Neural cell (in vitro differentiated cells): ENCODE data around the gene BCAT1. TPM values are rescaled to one million over a fixed set of nuclear protein-coding genes. Genes with fewer than 3 reads are reported as not detected.

Experiments
- H2AFZ ChIP-seq: fragments of 200-600, 300-800 bp; sonication (generic), shearing (Covaris generic); 2 replicates; pipeline ENCODE4 v1.6.0; 2014; ENCODE audit warnings: low read depth, mild to moderate bottlenecking, antibody characterized with exemption, low read length, moderate library complexity
- H3F3A ChIP-seq: fragments of 200-600 bp; shearing (Covaris generic); 2 replicates; pipeline ENCODE4 v1.6.1; 2016; ENCODE audit warnings: mild to moderate bottlenecking, moderate library complexity, mixed read lengths, antibody characterized with exemption, low read length; ENCODE audit not compliant: insufficient read depth, poor library complexity, severe bottlenecking
- H3K27ac ChIP-seq: fragments of 200-600, 300-800 bp; sonication (generic), shearing (Covaris generic); 2 replicates; pipeline ENCODE4 v1.5.1; 2014; ENCODE audit warnings: mild to moderate bottlenecking, low read length, moderate library complexity
- H3K27me3 ChIP-seq: fragments of 300-800, 200-600 bp; sonication (generic), shearing (Covaris generic); 2 replicates; pipeline ENCODE4 v1.6.0; 2014; ENCODE audit warnings: mild to moderate bottlenecking, low read depth, low read length, moderate library complexity; ENCODE audit not compliant: insufficient read depth
- H3K36me3 ChIP-seq: fragments of 300-800, 200-600 bp; sonication (generic), shearing (Covaris generic); 2 replicates; pipeline ENCODE4 v1.5.1; 2014; ENCODE audit warnings: mild to moderate bottlenecking, antibody characterized with exemption, low read length, moderate library complexity; ENCODE audit not compliant: insufficient read depth
- H3K4me2 ChIP-seq: fragments of 300-800, 200-600 bp; sonication (generic), shearing (Covaris generic); 2 replicates; pipeline ENCODE4 v1.6.0; 2014; ENCODE audit warnings: mild to moderate bottlenecking, low read length
- H3K4me3 ChIP-seq: fragments of 300-800, 200-600 bp; sonication (generic), shearing (Covaris generic); 2 replicates; pipeline ENCODE4 v1.5.1; 2014; ENCODE audit warnings: mild to moderate bottlenecking, low read length, moderate library complexity
- H3K79me2 ChIP-seq: fragments of 200-600 bp; shearing (Covaris generic); replicated peaks from 2 replicates; pipeline ENCODE4 v1.6.0; 2014; ENCODE audit warnings: mild to moderate bottlenecking, low read length, moderate library complexity; ENCODE audit not compliant: insufficient read depth
- H3K9ac ChIP-seq: fragments of 300-800, 200-600 bp; sonication (generic), shearing (Covaris generic); 2 replicates; pipeline ENCODE4 v1.6.1; 2016; ENCODE audit warnings: mild to moderate bottlenecking, low read length, mixed read lengths
- H3K9me2 ChIP-seq: fragments of 200-600 bp; shearing (Covaris generic); 2 replicates; pipeline ENCODE4 v1.6.1; 2016; ENCODE audit warnings: mild to moderate bottlenecking, low read length, mixed read lengths; ENCODE audit not compliant: insufficient read depth
- H3K9me3 ChIP-seq: fragments of 200-600, 300-800 bp; sonication (generic), shearing (Covaris generic); 2 replicates; pipeline ENCODE4 v1.6.1; 2016; ENCODE audit warnings: mild to moderate bottlenecking, mixed run types, low read length, moderate library complexity, mixed read lengths
- H4K20me1 ChIP-seq: fragments of 200-600 bp; shearing (Covaris generic); 2 replicates; pipeline ENCODE4 v1.6.1; 2016; ENCODE audit warnings: mild to moderate bottlenecking, mixed run types; ENCODE audit not compliant: insufficient read depth
- EP300 ChIP-seq: fragments of 450-650 bp; conservative IDR thresholded peaks from 2 replicates; pipeline ENCODE4 v1.6.1; 2014; ENCODE audit warnings: antibody characterized with exemption, mild to moderate bottlenecking, moderate library complexity; ENCODE audit not compliant: poor library complexity, severe bottlenecking
- EZH2 ChIP-seq: fragments of 200-600, 300-800 bp; shearing (Covaris generic), sonication (generic); IDR thresholded peaks from 2 replicates; pipeline ENCODE4 v1.6.1; 2014; ENCODE audit warnings: antibody characterized with exemption, low read length, borderline replicate concordance, mild to moderate bottlenecking; ENCODE audit not compliant: insufficient read depth, poor library complexity, severe bottlenecking
- MXI1 ChIP-seq: fragments of 450-650 bp; conservative IDR thresholded peaks from 2 replicates; pipeline ENCODE4 v1.6.1; 2014; ENCODE audit warnings: antibody characterized with exemption, mild to moderate bottlenecking; ENCODE audit not compliant: poor library complexity, severe bottlenecking
- POLR2AphosphoS5 ChIP-seq: IDR thresholded peaks from 2 replicates; pipeline ENCODE4 v1.6.1; 2012
- RAD21 ChIP-seq: fragments of 450-650 bp; conservative IDR thresholded peaks from 2 replicates; pipeline ENCODE4 v1.6.1; 2014; ENCODE audit warnings: antibody characterized with exemption, mild to moderate bottlenecking, moderate library complexity
- SMC3 ChIP-seq: fragments of 450-650 bp; conservative IDR thresholded peaks from 2 replicates; pipeline ENCODE4 v1.6.1; 2014; ENCODE audit warnings: antibody characterized with exemption, mild to moderate bottlenecking, moderate library complexity; ENCODE audit not compliant: poor library complexity
- TAF1 ChIP-seq: IDR thresholded peaks from 2 replicates; pipeline ENCODE4 v1.6.1; 2012; ENCODE audit warnings: low read depth
- polyA plus RNA-seq: library from polyadenylated mRNA; depleted of rRNA; stranded (reverse); fragments of >200 nt; gene quantifications from 2 replicates; pipeline ENCODE4 v1.2.3, GENCODE V29; 2014
- TF ChIP-seq, protein P1 (sequence below): IDR thresholded peaks from 2 replicates; pipeline ENCODE4 v1.6.1; 2012; ENCODE audit warnings: borderline replicate concordance
- TF ChIP-seq, protein P2 (sequence below): fragments of 450-650 bp; IDR thresholded peaks from 2 replicates; pipeline ENCODE4 v1.5.1; 2014; ENCODE audit warnings: antibody characterized with exemption, mild to moderate bottlenecking, moderate library complexity; ENCODE audit not compliant: poor library complexity, severe bottlenecking

BCAT1 gene
- polyA plus RNA-seq, 1 donor from 2014 or later: 31.3 TPM

DNA sequence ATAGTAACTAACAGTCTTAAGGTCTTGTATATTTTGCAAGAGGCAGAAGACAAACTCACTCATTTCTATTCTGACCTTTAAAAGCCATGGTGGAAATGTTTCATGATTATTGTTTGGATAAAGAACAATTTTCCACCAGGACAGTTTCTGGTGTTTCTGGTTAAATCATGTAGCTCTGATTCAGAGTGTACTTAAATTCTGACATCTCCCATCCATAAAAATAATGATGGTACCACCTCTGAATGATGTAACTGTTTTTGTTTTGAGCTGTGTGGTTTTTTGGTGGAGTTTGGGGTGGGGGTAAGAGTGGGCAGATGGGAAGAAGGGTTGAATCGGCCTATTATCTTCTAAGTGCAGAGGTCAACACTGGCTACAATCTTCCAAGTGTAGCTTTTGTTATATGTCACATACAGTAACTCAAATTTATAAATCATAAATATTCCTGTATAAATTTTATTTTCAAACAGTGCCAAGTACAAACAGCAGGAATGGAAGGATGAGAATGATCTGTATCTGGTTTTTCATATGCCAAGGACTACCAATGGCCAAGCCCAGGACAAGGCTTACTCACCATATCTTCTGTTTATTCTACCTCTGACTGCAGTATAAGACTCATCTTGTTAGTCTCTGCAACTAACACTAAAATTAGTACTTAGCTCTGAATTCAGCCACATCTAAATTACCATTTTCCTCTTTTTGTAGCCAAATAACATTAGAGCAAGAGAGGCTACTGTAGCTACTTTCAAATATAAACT, 108.7 kb downstream of the BCAT1 start:
- no peaks in the 10 kb centered on the region for H3K9me2 ChIP-seq
- H3K27me3 ChIP-seq: no peaks in the 10 kb centered on the region
- no peaks in the 10 kb centered on the region for H3K79me2 ChIP-seq
- no peak overlapping the region for H3K9ac ChIP-seq
- H3K36me3 ChIP-seq: no peaks in the 10 kb centered on the region
- no peak overlapping the region for H3K4me2 ChIP-seq
- TF ChIP-seq RAD21 (no peak), EP300 (no peak), EZH2 (no peak), MXI1 (no peak)
- TF ChIP-seq, protein P1, sequence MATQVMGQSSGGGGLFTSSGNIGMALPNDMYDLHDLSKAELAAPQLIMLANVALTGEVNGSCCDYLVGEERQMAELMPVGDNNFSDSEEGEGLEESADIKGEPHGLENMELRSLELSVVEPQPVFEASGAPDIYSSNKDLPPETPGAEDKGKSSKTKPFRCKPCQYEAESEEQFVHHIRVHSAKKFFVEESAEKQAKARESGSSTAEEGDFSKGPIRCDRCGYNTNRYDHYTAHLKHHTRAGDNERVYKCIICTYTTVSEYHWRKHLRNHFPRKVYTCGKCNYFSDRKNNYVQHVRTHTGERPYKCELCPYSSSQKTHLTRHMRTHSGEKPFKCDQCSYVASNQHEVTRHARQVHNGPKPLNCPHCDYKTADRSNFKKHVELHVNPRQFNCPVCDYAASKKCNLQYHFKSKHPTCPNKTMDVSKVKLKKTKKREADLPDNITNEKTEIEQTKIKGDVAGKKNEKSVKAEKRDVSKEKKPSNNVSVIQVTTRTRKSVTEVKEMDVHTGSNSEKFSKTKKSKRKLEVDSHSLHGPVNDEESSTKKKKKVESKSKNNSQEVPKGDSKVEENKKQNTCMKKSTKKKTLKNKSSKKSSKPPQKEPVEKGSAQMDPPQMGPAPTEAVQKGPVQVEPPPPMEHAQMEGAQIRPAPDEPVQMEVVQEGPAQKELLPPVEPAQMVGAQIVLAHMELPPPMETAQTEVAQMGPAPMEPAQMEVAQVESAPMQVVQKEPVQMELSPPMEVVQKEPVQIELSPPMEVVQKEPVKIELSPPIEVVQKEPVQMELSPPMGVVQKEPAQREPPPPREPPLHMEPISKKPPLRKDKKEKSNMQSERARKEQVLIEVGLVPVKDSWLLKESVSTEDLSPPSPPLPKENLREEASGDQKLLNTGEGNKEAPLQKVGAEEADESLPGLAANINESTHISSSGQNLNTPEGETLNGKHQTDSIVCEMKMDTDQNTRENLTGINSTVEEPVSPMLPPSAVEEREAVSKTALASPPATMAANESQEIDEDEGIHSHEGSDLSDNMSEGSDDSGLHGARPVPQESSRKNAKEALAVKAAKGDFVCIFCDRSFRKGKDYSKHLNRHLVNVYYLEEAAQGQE: no peak
- H2AFZ ChIP-seq: no peak overlapping the region
- no peaks in the 10 kb centered on the region for H3K9me3 ChIP-seq
- H3K4me3 ChIP-seq: no peak overlapping the region
- H3F3A ChIP-seq: no peaks in the 10 kb centered on the region
- no peak overlapping the region for H3K27ac ChIP-seq
- no peaks in the 10 kb centered on the region for H4K20me1 ChIP-seq

DNA sequence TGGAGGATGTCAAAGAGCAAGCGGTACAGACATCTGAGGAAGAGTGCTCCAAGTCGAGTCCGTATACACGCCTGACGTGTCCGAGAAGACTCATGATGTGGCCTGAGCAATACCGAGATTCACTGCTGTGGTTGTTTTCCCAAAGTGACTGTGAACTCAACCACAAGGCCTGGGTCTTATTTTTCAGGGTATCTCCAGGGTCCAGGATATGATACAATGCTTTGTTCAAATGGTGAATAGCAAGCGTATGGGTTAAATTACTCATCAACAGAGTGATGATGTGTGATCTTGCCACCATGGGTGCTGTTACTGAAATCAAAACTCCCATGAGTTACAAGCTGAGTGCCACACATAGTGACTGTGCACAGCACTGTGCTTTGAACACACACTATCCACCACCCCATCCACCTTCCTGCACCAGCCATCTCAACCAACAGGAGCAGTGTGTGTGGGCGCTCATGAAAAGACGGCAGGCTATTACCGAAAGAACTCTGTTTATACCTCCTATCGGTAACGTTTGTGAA, 109.6 kb downstream of the BCAT1 start:
- no peak for TF ChIP-seq EP300
- no peak for TF ChIP-seq RAD21
- TF ChIP-seq POLR2AphosphoS5: no peak
- TF ChIP-seq EZH2: no peak
- no peak for TF ChIP-seq TAF1
- TF ChIP-seq MXI1: no peak
- no peak for TF ChIP-seq SMC3
- TF ChIP-seq, protein P1: no peak
- TF ChIP-seq, protein P2, sequence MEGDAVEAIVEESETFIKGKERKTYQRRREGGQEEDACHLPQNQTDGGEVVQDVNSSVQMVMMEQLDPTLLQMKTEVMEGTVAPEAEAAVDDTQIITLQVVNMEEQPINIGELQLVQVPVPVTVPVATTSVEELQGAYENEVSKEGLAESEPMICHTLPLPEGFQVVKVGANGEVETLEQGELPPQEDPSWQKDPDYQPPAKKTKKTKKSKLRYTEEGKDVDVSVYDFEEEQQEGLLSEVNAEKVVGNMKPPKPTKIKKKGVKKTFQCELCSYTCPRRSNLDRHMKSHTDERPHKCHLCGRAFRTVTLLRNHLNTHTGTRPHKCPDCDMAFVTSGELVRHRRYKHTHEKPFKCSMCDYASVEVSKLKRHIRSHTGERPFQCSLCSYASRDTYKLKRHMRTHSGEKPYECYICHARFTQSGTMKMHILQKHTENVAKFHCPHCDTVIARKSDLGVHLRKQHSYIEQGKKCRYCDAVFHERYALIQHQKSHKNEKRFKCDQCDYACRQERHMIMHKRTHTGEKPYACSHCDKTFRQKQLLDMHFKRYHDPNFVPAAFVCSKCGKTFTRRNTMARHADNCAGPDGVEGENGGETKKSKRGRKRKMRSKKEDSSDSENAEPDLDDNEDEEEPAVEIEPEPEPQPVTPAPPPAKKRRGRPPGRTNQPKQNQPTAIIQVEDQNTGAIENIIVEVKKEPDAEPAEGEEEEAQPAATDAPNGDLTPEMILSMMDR: no peak
- Histone ChIP-seq H4K20me1 (no peaks in the 10 kb centered on the region), H3K9me2 (no peaks in the 10 kb centered on the region), H3K36me3 (no peaks in the 10 kb centered on the region), H2AFZ (no peak overlapping the region), H3K4me3 (no peak overlapping the region), H3K27ac (no peak overlapping the region), H3K9me3 (no peaks in the 10 kb centered on the region), H3F3A (no peaks in the 10 kb centered on the region), H3K27me3 (no peaks in the 10 kb centered on the region), H3K9ac (no peak overlapping the region), H3K4me2 (no peak overlapping the region), H3K79me2 (no peaks in the 10 kb centered on the region)
